ENCODE results near the gene SMARCB1. TPM values are rescaled to one million over a fixed set of nuclear protein-coding genes. Genes with fewer than 3 reads are reported as not detected.

The SMARCB1 gene
- total and polyA plus RNA-seq, 5 donors from 2014 or later: 28.3 to 58.4 (median 30.6) TPM

DNA sequence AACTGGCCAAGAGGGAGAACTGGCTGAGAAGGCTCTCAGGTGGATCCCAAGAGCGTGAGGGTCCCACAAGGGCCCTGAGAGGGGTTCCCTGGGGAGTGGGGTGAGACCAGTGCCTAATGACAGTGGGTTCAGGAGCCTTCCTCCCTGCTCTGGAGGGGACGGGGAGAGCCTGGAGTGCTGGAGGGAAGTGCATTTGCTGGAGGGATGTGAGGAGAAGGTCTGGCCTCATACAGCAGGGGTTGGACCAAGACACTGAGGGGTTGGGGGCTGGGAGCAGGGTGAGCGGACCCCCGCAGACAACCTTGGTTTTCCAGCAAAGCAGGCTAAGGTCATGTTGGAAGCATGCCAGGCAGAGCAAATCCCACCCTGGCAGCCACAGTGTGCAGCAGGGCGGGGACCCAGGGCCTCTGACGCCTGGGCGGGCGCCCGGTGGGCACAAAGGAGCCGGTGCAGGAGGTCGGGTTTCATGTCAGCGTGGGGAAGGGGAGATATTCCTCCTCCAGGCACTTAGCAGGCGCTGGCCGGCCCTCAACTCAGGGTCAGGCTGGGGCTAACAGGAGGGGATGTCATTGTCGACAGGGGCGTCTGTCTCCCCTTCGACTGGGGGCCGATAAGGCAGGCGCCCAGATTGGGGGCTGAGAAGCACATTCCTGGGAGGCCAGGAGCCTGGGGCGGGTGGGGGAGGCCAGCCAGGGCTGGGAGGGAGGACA is 55.1 kb downstream of the SMARCB1 start:
- Histone ChIP-seq H3K36me3 (ENCODE audit: control insufficient read depth, insufficient read depth, low read length) (no peaks in the 10 kb centered on the region), H3K9me3 (ENCODE audit: control insufficient read depth in 2 of 2, low read length in 2 of 2) (no peaks in the 10 kb centered on the region), H3K27me3 (ENCODE audit: control insufficient read depth, insufficient read depth, low read length) (no peaks in the 10 kb centered on the region), H3K4me1 (ENCODE audit: control insufficient read depth, insufficient read depth, low read length, poor library complexity, severe bottlenecking) (peaks cover 16% of the 10 kb centered on the region), H3K4me3 (ENCODE audit: low read depth, low read length) (no peak overlapping the region), H3K27ac (ENCODE audit: insufficient read depth, low read length, poor library complexity, severe bottlenecking) (no peak overlapping the region)
- no peak overlapping the region for H3K27ac Mint-ChIP-seq
- DNase-seq: no peak
- H3K4me1 Mint-ChIP-seq: peaks cover 0 to 21% (median 8%) of the 10 kb centered on the region in 4 donors
- H3K27me3 Mint-ChIP-seq: peaks cover 6% of the 10 kb centered on the region
- H3K36me3 Mint-ChIP-seq: no peaks in the 10 kb centered on the region
- ATAC-seq (ENCODE audit: low read depth in 2 of 2): no peak
- no peaks in the 10 kb centered on the region for H3K9me3 Mint-ChIP-seq
- H3K4me3 Mint-ChIP-seq: no peak overlapping the region

GRCh38 chr22:23842599-23842998 is 55.8 kb downstream of the SMARCB1 start:
- H3K9me3 Mint-ChIP-seq: no peaks in the 10 kb centered on the region
- peak overlapping the region in 1 of 4 donors; percentile 11 for H3K4me3 Mint-ChIP-seq
- H3K36me3 ChIP-seq (ENCODE audit: control insufficient read depth, insufficient read depth, low read length): no peaks in the 10 kb centered on the region
- H3K9me3 ChIP-seq (ENCODE audit: control insufficient read depth in 2 of 2, low read length in 2 of 2): no peaks in the 10 kb centered on the region
- H3K27me3 Mint-ChIP-seq: peaks cover 6% of the 10 kb centered on the region
- DNase-seq (no peak), ATAC-seq (ENCODE audit: low read depth in 2 of 2) (no peak)
- H3K27ac Mint-ChIP-seq: no peak overlapping the region
- no peak overlapping the region for H3K4me3 ChIP-seq (ENCODE audit: low read depth, low read length)
- no peaks in the 10 kb centered on the region for H3K36me3 Mint-ChIP-seq
- peaks cover 16% of the 10 kb centered on the region for H3K4me1 ChIP-seq (ENCODE audit: control insufficient read depth, insufficient read depth, low read length, poor library complexity, severe bottlenecking)
- no peak overlapping the region for H3K27ac ChIP-seq (ENCODE audit: insufficient read depth, low read length, poor library complexity, severe bottlenecking)
- peaks cover 0 to 18% (median 8%) of the 10 kb centered on the region in 4 donors for H3K4me1 Mint-ChIP-seq
- no peaks in the 10 kb centered on the region for H3K27me3 ChIP-seq (ENCODE audit: control insufficient read depth, insufficient read depth, low read length)

- Mint-ChIP-seq H3K27ac (peak overlapping the region in 1 of 3 donors; percentile 80), H3K9me3 (no peaks in the 10 kb centered on the region), H3K4me1 (peaks cover 0 to 1% (median 0%) of the 10 kb centered on the region in 4 donors), H3K36me3 (no peaks in the 10 kb centered on the region), H3K4me3 (no peak overlapping the region), H3K27me3 (peaks cover 6% of the 10 kb centered on the region)
- Histone ChIP-seq H3K4me1 (ENCODE audit: control insufficient read depth, insufficient read depth, low read length, poor library complexity, severe bottlenecking) (peaks cover 6% of the 10 kb centered on the region), H3K4me3 (ENCODE audit: low read depth, low read length) (no peak overlapping the region), H3K27me3 (ENCODE audit: control insufficient read depth, insufficient read depth, low read length) (no peaks in the 10 kb centered on the region), H3K27ac (ENCODE audit: insufficient read depth, low read length, poor library complexity, severe bottlenecking) (no peak overlapping the region), H3K36me3 (ENCODE audit: control insufficient read depth, insufficient read depth, low read length) (no peaks in the 10 kb centered on the region), H3K9me3 (ENCODE audit: control insufficient read depth in 2 of 2, low read length in 2 of 2) (no peaks in the 10 kb centered on the region)
- DNase-seq: no peak
- ATAC-seq (ENCODE audit: low read depth in 2 of 2): no peak
These were observed 58.0 kb downstream of the SMARCB1 start for GRCh38 chr22:23844739-23845202.

- no peaks in the 10 kb centered on the region for H3K36me3 Mint-ChIP-seq
- H3K9me3 Mint-ChIP-seq: no peaks in the 10 kb centered on the region
- peaks cover 10% of the 10 kb centered on the region for H3K27me3 Mint-ChIP-seq
- H3K4me3 ChIP-seq (ENCODE audit: low read depth, low read length): no peak overlapping the region
- H3K36me3 ChIP-seq (ENCODE audit: control insufficient read depth, insufficient read depth, low read length): no peaks in the 10 kb centered on the region
- H3K27ac Mint-ChIP-seq: peak overlapping the region in 1 of 3 donors; percentile 71
- no peaks in the 10 kb centered on the region for H3K27me3 ChIP-seq (ENCODE audit: control insufficient read depth, insufficient read depth, low read length)
- H3K4me3 Mint-ChIP-seq: peak overlapping the region in 1 of 4 donors; percentile 36
- no peak overlapping the region for H3K27ac ChIP-seq (ENCODE audit: insufficient read depth, low read length, poor library complexity, severe bottlenecking)
- no peaks in the 10 kb centered on the region for H3K9me3 ChIP-seq (ENCODE audit: control insufficient read depth in 2 of 2, low read length in 2 of 2)
- DNase-seq (no peak), ATAC-seq (ENCODE audit: low read depth in 2 of 2) (no peak)
- peaks cover 0 to 3% (median 0%) of the 10 kb centered on the region in 4 donors for H3K4me1 Mint-ChIP-seq
- peaks cover 6% of the 10 kb centered on the region for H3K4me1 ChIP-seq (ENCODE audit: control insufficient read depth, insufficient read depth, low read length, poor library complexity, severe bottlenecking)
These were observed 58.7 kb downstream of the SMARCB1 start for GRCh38 chr22:23845265-23846080.

- Mint-ChIP-seq H3K36me3 (no peaks in the 10 kb centered on the region), H3K4me1 (peaks cover 0 to 3% (median 0%) of the 10 kb centered on the region in 4 donors), H3K27me3 (peaks cover 10% of the 10 kb centered on the region), H3K9me3 (no peaks in the 10 kb centered on the region), H3K27ac (peak overlapping the region in 1 of 3 donors; percentile 71), H3K4me3 (no peak overlapping the region)
- DNase-seq (no peak), ATAC-seq (ENCODE audit: low read depth in 2 of 2) (no peak)
- Histone ChIP-seq H3K4me3 (ENCODE audit: low read depth, low read length) (no peak overlapping the region), H3K36me3 (ENCODE audit: control insufficient read depth, insufficient read depth, low read length) (no peaks in the 10 kb centered on the region), H3K27ac (ENCODE audit: insufficient read depth, low read length, poor library complexity, severe bottlenecking) (no peak overlapping the region), H3K4me1 (ENCODE audit: control insufficient read depth, insufficient read depth, low read length, poor library complexity, severe bottlenecking) (peaks cover 6% of the 10 kb centered on the region), H3K9me3 (ENCODE audit: control insufficient read depth in 2 of 2, low read length in 2 of 2) (no peaks in the 10 kb centered on the region), H3K27me3 (ENCODE audit: control insufficient read depth, insufficient read depth, low read length) (no peaks in the 10 kb centered on the region)
These were observed 59.3 kb downstream of the SMARCB1 start for GRCh38 chr22:23846081-23846469.

- H3K9me3 Mint-ChIP-seq: no peaks in the 10 kb centered on the region
- Histone ChIP-seq H3K27ac (ENCODE audit: insufficient read depth, low read length, poor library complexity, severe bottlenecking) (no peak overlapping the region), H3K9me3 (ENCODE audit: control insufficient read depth in 2 of 2, low read length in 2 of 2) (no peaks in the 10 kb centered on the region), H3K36me3 (ENCODE audit: control insufficient read depth, insufficient read depth, low read length) (no peaks in the 10 kb centered on the region), H3K27me3 (ENCODE audit: control insufficient read depth, insufficient read depth, low read length) (no peaks in the 10 kb centered on the region), H3K4me1 (ENCODE audit: control insufficient read depth, insufficient read depth, low read length, poor library complexity, severe bottlenecking) (peaks cover 6% of the 10 kb centered on the region), H3K4me3 (ENCODE audit: low read depth, low read length) (no peak overlapping the region)
- no peak overlapping the region for H3K4me3 Mint-ChIP-seq
- ATAC-seq (ENCODE audit: low read depth in 2 of 2) (no peak), DNase-seq (no peak)
- H3K27me3 Mint-ChIP-seq: peaks cover 18% of the 10 kb centered on the region
- no peak overlapping the region for H3K27ac Mint-ChIP-seq
- H3K4me1 Mint-ChIP-seq: peaks cover 0 to 3% (median 0%) of the 10 kb centered on the region in 4 donors
- no peaks in the 10 kb centered on the region for H3K36me3 Mint-ChIP-seq
These were observed 60.6 kb downstream of the SMARCB1 start for GRCh38 chr22:23847310-23847920.

- Mint-ChIP-seq H3K9me3 (no peaks in the 10 kb centered on the region), H3K27ac (no peak overlapping the region), H3K4me3 (no peak overlapping the region), H3K36me3 (no peaks in the 10 kb centered on the region), H3K27me3 (peaks cover 18% of the 10 kb centered on the region), H3K4me1 (peaks cover 0 to 3% (median 0%) of the 10 kb centered on the region in 4 donors)
- no peak overlapping the region for H3K27ac ChIP-seq (ENCODE audit: insufficient read depth, low read length, poor library complexity, severe bottlenecking)
- ATAC-seq (ENCODE audit: low read depth in 2 of 2) (no peak), DNase-seq (no peak)
- H3K36me3 ChIP-seq (ENCODE audit: control insufficient read depth, insufficient read depth, low read length): no peaks in the 10 kb centered on the region
- peaks cover 6% of the 10 kb centered on the region for H3K4me1 ChIP-seq (ENCODE audit: control insufficient read depth, insufficient read depth, low read length, poor library complexity, severe bottlenecking)
- no peaks in the 10 kb centered on the region for H3K9me3 ChIP-seq (ENCODE audit: control insufficient read depth in 2 of 2, low read length in 2 of 2)
- H3K27me3 ChIP-seq (ENCODE audit: control insufficient read depth, insufficient read depth, low read length): no peaks in the 10 kb centered on the region
- H3K4me3 ChIP-seq (ENCODE audit: low read depth, low read length): no peak overlapping the region
These were observed 61.5 kb downstream of the SMARCB1 start for GRCh38 chr22:23847991-23848864.
